GM10248 (cell line): ENCODE data around the gene H2BK1.

Experiments used
- CTCF ChIA-PET: fragments of 300-600 bp; sonication (Branson Sonifier 250); formaldehyde crosslinking; extraction: SDS; loops from one replicate; lab custom pipeline; 2021; ENCODE audit warnings: antibody characterized with exemption; lab: Yijun Ruan, JAX
- POLR2A ChIA-PET: fragments of 350-650 bp; sonication (Branson Sonifier 250); formaldehyde crosslinking; extraction: SDS; loops from one replicate; lab custom pipeline; 2020; ENCODE audit warnings: antibody characterized with exemption; lab: Yijun Ruan, JAX
- DNase-seq: peaks from one replicate; pipeline ENCODE4 v3.0.0; 2012; ENCODE audit errors: extremely low spot score
- TF ChIP-seq, protein P1 (sequence below): IDR thresholded peaks from 2 replicates; pipeline ENCODE4 v1.5.1; 2012; ENCODE audit warnings: mild to moderate bottlenecking, low read depth; ENCODE audit errors: extremely low read depth, missing control alignments, control extremely low read depth

Gene H2BK1

GRCh38 chr7:151238924-151239836, 28.9 kb upstream of the H2BK1 start:
- no peak for DNase-seq
- CTCF ChIA-PET: no interaction called here
- POLR2A ChIA-PET: interaction anchor here (0.5 kb wide), 2 partner anchors 102 to 142 kb away, joined by 3 to 6 read pairs; partner anchors contain the start of gene NUB1
- TF ChIP-seq, protein P1, sequence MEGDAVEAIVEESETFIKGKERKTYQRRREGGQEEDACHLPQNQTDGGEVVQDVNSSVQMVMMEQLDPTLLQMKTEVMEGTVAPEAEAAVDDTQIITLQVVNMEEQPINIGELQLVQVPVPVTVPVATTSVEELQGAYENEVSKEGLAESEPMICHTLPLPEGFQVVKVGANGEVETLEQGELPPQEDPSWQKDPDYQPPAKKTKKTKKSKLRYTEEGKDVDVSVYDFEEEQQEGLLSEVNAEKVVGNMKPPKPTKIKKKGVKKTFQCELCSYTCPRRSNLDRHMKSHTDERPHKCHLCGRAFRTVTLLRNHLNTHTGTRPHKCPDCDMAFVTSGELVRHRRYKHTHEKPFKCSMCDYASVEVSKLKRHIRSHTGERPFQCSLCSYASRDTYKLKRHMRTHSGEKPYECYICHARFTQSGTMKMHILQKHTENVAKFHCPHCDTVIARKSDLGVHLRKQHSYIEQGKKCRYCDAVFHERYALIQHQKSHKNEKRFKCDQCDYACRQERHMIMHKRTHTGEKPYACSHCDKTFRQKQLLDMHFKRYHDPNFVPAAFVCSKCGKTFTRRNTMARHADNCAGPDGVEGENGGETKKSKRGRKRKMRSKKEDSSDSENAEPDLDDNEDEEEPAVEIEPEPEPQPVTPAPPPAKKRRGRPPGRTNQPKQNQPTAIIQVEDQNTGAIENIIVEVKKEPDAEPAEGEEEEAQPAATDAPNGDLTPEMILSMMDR: no peak

DNA sequence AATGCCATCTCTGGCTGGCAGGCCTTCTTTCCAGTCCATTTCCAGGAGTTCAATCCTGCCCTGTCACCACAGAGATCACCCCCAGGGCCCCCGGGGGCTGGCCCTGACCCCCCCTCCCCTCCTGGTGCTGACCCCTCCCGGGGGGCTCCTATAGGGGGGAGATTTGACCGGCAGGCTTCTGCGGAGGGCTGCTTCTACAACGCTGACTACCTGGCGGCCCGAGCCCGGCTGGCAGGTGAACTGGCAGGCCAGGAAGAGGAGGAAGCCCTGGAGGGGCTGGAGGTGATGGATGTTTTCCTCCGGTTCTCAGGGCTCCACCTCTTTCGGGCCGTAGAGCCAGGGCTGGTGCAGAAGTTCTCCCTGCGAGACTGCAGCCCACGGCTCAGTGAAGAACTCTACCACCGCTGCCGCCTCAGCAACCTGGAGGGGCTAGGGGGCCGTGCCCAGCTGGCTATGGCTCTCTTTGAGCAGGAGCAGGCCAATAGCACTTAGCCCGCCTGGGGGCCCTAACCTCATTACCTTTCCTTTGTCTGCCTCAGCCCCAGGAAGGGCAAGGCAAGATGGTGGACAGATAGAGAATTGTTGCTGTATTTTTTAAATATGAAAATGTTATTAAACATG, 28.0 kb upstream of the H2BK1 start:
- POLR2A ChIA-PET: no interaction called here
- DNase-seq: no peak
- CTCF ChIA-PET: no interaction called here
- TF ChIP-seq, protein P1: no peak

- TF ChIP-seq, protein P1: no peak
- DNase-seq: no peak
- ChIA-PET POLR2A (no interaction called here), CTCF (interaction anchor here (1.2 to 6.6 kb wide), 6 partner anchors 8 to 31 kb away, joined by 3 to 78 read pairs (median 4); partner anchors contain the start of genes ABCF2 and SMARCD3)
Measured at GRCh38 chr7:151237244-151238189, 27.2 kb upstream of the H2BK1 start.

- POLR2A ChIA-PET: interaction anchor here (0.7 to 1.3 kb wide), 2 partner anchors 9 to 113 kb away, joined by 3 read pairs; no protein-coding TSS in a partner anchor
- CTCF ChIA-PET: interaction anchor here (1.2 to 6.6 kb wide), 6 partner anchors 9 to 30 kb away, joined by 3 to 78 read pairs (median 4); partner anchors contain the start of genes ABCF2 and SMARCD3
- no peak for DNase-seq
- TF ChIP-seq, protein P1: no peak
Measured at GRCh38 chr7:151236406-151236805, 26.1 kb upstream of the H2BK1 start.

GRCh38 chr7:151235091-151235787, 25.0 kb upstream of the H2BK1 start:
- POLR2A ChIA-PET: no interaction called here
- TF ChIP-seq, protein P1: no peak
- CTCF ChIA-PET: interaction anchor here (6.6 kb wide), 1 partner anchor 10 kb away, joined by 78 read pairs; the partner anchor contains the start of gene SMARCD3

More at GRCh38 chr7:151235091-151235787, 25.0 kb upstream of the H2BK1 start:
- DNase-seq: no peak
